ENCODE data around the gene GAD2.

Gene GAD2

DNA sequence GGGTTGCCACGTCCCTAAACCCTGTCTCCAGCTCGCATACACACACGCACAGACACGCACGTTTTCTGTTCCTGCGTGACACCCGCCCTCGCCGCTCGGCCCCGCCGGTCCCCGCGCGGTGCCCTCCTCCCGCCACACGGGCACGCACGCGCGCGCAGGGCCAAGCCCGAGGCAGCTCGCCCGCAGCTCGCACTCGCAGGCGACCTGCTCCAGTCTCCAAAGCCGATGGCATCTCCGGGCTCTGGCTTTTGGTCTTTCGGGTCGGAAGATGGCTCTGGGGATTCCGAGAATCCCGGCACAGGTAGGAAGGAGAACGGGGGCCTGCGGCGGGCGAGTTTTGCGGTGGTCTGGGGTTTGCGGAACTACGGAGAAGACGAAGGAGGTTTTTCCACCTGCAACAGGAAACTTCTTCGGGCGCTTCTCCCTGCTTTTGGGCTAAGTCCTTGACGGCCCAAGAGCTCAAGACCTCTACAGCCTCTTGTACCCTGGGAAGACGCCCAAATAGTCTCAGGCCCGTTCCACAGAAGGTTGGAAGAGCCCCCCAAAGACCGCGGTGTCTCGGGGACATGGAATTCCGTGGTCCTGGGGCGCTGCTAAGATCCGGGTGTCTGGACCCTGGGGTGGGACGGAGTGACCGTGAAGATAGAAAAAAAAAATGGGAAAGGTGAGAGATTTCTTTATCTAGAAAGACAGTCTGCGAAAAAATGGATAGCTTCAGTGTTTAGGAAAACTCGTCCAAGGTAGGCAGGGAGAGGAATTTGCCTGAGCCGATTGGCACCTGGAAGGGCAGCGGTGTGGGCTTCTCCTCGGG is at the start of gene GAD2:
TSS of gene GAD2 (plus strand) at position 190 of the 811 bp plus-strand sequence. CDS start at position 226, 36 bp downstream.
- DNase-seq, result no peak

GRCh38 chr10:26169466-26169865 is 47.1 kb upstream of the GAD2 start:
- DNase-seq, result no peak

DNA sequence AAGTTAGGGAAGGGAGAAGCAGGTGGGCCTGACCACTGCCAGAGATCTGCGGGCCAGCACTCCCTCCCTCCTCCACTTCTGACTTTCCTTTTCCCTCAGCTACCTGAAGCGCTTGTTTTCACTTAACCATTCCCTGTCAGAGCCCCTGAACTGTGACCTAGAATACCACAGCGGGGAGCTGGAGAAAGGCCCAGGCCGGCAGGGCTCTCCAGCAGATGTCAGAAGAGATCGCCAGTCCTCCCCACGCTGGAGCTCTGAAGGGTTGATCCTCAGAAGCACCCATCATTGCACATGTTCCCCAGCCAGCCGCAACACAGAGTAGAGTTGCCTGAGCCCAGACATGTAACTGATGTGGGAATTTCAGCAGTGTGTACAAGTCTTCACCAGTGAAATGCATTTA is 44.4 kb upstream of the GAD2 start:
- DNase-seq, result no peak

DNA sequence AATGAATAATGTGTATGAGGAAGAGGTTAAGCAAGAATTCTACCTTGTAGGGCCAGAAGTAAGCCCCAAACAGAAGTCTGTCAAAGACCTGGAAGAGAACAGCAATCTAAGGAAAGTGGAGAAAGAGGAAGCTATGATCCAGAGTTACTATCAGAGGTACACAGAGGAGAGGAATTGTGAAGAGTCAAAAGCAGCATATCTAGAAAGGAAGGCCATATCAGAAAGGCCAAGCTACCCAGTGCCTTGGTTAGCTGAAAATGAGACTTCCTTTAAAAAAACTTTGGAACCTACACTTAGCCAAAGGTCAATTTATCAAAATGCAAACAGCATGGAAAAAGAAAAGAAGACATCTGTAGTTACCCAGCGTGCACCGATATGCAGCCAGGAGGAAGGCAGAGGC is 42.7 kb upstream of the GAD2 start:
- no peak for DNase-seq

DNA sequence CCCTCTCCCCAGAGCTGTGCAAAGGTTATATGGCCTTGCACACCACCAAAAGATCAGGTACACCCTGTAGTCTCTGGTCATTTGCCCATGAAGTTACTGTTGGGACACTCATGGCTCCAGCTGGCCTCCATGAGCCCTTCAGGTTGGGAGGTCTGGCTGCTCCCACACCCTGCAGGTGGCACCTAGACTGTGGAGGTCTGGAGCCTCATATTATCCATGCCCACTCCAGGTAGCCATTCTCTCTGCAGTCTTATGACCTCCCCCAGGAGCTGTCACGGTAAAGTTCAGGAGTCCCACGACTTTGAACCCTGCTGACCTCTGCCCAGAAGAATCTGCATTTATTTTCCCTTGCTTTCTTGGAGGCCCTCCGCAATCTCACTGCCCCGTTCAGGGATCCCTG is 39.2 kb upstream of the GAD2 start:
- no peak for DNase-seq

DNA sequence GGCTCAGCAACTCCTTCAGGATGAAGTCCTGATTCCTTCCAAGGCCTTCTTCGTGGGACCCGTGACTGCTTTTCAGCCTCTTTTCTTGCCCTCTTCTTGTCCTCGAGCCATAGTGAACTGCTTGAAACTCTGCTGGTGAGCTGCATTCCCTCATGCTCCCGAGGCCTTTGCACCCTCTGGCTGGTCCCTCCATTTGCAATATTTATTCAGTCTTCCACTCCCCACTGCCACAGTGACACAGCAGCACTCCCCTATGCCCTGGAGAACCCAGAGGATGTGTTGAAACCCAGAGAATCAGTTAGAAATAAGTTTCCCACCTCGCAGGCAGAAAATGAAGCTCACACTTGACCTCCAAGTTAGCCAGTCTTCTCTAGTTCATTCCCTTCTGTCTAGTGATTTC is 22.3 kb upstream of the GAD2 start:
- DNase-seq, result no peak

GRCh38 chr10:26197248-26197647 is 19.3 kb upstream of the GAD2 start:
- DNase-seq, result no peak

GRCh38 chr10:26198119-26198518 is 18.5 kb upstream of the GAD2 start:
- DNase-seq, result no peak

DNA sequence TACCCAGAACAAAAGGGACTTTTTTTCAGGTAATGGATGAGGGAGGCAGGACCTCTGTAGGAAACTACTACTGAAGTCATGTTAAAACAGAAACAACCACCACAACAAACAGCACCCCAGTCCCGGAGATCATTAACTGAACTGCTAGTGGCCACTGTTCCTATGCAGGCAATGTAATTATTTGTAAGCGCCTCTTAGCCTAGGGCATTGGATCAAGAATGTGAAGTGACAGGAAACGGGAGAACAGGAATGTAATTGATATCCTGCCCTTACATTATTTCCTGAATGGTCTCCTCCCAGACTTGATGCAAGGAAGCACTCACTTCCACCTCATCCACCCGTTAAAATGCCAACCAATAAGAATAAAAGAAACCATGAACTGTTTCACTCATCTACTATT is 16.7 kb upstream of the GAD2 start:
- no peak for DNase-seq

GRCh38 chr10:26205223-26205622 is 11.4 kb upstream of the GAD2 start:
- no peak for DNase-seq

DNA sequence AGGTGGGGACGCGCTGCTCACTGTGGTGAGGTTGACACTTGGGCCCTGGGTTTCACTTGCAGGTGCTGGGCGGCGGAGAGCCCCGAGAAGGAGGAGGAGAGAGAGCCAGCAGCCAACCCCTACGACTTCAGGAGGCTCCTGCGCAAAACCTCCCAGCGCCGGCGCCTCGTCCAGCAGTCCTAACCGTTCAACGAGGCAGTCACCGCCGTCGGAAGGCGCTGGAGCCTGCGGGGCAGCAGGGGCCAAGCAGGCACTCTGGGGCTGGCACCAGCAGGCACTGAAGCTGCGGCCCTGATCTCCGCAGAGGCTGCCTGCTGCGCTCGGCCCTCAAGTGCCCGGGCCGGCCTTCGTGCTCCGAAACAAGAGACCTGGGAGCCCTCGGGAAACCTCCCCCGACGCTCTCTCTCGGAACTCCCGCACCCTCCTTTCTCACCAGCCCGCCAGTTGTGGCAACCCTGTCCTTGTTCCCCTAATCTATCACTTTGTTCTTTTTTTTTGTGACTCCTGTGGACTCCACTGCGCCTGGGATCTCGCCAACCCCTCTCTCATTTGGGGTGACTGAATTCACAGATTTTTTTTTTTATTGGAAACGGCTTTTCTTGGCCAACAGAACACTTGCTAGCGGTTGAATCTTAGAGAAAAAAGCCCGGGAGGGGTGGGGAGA is 4.7 kb upstream of the GAD2 start:
- no peak for DNase-seq

DNA sequence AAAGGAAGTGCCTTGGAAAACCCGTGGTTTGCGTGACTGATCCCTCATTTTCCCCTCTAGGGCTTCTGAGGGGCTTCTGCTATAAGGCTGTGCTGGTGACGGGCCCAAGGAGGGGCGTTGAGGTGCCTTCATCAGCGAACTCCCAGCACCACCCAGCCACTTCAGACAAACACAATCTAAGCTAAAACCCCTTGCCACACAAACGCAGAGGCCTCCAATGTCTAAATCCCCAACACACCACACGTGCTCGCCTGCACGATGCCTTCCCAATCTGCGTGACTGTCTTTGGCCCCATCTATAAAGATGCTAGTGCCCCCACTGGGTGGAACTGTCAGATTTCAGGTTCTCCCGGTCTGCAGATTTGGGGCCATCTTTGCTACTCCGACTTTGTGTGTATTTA is 4.1 kb upstream of the GAD2 start:
- no peak for DNase-seq

GRCh38 chr10:26213157-26213800 is 3.3 kb upstream of the GAD2 start:
- DNase-seq, result no peak

- DNase-seq, result no peak
Observed at GRCh38 chr10:26214004-26214403, 2.6 kb upstream of the GAD2 start.

DNA sequence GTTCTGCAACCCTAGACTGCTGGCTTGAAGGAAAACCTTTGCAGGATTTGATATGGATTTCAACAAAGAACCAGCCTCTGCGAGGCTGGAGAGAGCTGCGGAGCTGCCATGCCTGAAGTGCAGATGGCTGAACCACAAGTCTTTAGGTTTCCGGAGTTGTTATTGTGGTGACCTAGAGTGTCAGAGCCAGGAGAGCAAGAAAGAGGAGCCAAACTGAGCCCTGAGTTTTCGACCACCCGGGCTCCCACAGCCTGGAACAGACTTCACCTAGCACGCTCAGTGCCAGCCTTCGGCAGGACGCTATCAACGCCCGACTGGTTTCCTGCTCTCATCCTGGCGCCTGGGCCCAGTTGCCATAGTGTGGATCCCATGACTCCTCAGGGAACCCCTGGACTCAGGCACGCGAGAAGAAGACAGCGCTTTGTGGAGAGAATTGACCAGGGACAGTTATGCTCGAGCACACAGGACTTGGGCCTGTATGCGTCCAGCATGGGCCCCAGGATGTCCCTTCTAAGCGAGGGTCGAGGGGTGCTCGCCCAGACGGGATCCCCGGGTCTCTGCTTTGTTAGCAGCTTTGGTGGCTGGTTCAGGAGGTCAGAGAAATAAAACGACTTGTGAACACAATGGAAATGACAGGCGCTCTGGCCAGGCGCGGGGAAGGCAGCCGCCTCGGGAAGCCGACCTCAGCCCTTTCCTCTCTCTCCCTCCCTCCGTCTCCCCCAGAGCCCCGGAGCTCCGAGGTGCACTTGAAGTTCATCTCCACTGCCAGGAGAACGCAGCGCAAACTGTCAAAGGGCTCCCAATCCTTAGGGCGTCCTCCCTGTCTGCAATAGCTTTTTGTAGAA is 1.8 kb upstream of the GAD2 start:
- DNase-seq, result no peak

DNA sequence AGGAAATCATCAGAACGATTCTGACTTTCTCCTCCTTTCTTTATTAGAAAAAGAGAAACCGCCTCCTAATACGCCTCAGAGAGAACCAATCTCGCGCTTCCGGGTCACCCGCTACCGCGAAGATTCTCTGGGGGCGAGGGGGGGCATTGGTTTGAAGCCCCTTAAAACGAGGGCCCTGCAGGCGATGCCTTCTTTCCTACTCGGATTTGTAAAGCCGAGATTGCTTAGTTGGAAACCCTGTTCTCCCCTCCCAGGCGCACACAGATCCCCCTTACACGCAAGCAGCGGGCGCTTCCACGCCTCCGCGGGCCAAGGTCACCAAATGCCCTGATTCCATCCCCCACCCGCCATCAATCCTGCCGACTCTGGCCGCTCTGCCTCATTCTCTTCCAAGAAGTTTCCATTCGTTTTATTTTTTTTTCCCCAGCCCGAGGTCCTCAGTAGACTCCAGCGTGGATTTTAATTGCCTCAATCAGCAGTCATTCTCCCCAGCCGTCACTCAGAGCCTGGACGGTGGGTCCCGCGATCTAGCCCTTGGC is 1.1 kb upstream of the GAD2 start:
- DNase-seq, result no peak

DNA sequence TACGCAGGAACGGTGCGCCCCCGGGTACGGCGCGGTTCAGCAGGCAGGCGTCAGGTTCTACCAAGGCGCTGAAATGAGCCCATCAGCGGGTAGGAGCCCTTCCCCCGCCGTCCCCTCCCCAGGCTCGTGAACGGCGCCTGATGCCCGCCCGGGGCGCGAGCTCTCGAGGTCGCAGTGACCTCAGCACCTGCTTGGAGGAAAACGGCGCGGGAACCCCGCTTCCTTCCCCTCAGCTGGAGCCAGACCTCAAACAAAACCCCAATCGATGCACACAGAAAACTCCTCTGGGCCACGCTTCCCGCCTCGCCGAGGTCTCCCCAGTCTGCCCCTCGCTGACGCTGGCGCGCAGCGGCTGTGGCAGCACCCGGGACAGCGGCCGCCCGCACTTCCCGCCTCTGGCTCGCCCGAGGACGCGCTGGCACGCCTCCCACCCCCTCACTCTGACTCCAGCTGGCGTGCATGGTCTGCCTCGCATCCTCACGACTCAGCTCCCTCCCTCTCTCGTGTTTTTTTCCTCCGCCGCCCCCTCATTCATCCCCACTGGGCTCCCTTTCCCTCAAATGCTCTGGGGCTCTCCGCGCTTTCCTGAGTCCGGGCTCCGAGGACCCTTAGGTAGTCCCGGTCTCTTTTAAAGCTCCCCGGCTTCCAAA is 514 bp upstream of the GAD2 start:
- peak; percentile 46 for DNase-seq

DNA sequence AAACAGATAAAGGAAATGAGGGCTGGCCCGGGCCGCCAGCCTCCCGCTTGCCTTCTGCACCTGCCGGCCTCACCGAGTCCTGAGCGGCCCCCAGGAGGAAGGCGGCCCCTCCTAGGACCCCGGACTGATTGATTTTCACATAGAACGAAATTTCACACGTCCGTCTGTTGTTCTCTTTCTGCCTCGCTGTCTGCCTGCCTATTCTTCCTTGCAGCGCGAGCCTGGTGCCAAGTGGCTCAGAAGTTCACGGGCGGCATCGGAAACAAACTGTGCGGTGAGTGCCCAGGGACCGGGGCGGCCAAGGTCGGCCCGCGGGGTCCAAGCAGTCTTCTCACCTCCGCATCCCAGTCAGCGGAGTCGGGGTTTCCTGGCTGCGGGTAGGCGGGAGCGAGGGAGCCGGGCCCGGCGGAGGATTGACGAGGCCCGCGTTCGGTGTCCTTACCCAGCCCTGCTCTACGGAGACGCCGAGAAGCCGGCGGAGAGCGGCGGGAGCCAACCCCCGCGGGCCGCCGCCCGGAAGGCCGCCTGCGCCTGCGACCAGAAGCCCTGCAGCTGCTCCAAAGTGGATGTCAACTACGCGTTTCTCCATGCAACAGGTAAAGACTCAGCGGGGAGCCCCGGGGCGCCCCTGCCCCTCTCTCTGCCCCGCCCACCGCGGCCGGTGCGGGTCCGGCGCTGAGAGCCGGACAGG is 967 bp downstream of the GAD2 start:
- DNase-seq, result no peak

- no peak for DNase-seq
Observed at GRCh38 chr10:26219676-26220075, 3.1 kb downstream of the GAD2 start.

- no peak for DNase-seq
Observed at GRCh38 chr10:26220901-26221300, 4.3 kb downstream of the GAD2 start.

GRCh38 chr10:26221541-26221940 is 5.0 kb downstream of the GAD2 start:
- DNase-seq, result no peak

GRCh38 chr10:26222563-26222962 is 6.0 kb downstream of the GAD2 start:
- DNase-seq, result no peak
